Lower lobe of right lung (tissue), 2 donors: ENCODE results near the gene NEIL1. TPM values are rescaled to one million over a fixed set of nuclear protein-coding genes. Genes with fewer than 3 reads are reported as not detected.
"Not testable (repeated sequence)": the region's sequence is repeated elsewhere in the genome, so short reads cannot be mapped to it uniquely, and the experiment has no call there.

Experiments used
- ATAC-seq, 2 donors: fragments of 200-7000 bp; cut with Tn5 transposase; one replicate each; pipeline ENCODE4 v1.9.1; 2020 to 2022; ENCODE audit warnings: mild to moderate bottlenecking in 2 of 2, moderate library complexity in 2 of 2
- DNase-seq: peaks from one replicate; pipeline ENCODE4 v3.0.0-alpha.2; 2020
- H3K27ac ChIP-seq: fragments of 200-600 bp; one replicate; pipeline ENCODE4 v1.8.0; 2022
- H3K27me3 ChIP-seq: fragments of 200-600 bp; one replicate; pipeline ENCODE4 v1.8.0; 2022; ENCODE audit warnings: low read depth
- H3K36me3 ChIP-seq: fragments of 200-600 bp; one replicate; pipeline ENCODE4 v1.8.0; 2022; ENCODE audit warnings: mild to moderate bottlenecking
- H3K4me1 ChIP-seq: fragments of 200-600 bp; one replicate; pipeline ENCODE4 v1.8.0; 2022
- H3K4me3 ChIP-seq: fragments of 200-600 bp; one replicate; pipeline ENCODE4 v1.8.0; 2022; ENCODE audit warnings: mild to moderate bottlenecking
- H3K9me3 ChIP-seq: fragments of 200-600 bp; one replicate; pipeline ENCODE4 v1.8.0; 2022
- intact Hi-C: fragments of 100-400 bp; cut with DNase I; formaldehyde crosslinking; loops from one replicate; pipeline ENCODE4 v1.11.0; 2022
- total RNA-seq: library from RNA; stranded (reverse); fragmentation: NEBNext Ultra II Directional; extraction: Animal tissue kit (Norgen Biotek cat#: 25700); gene quantifications from one replicate; pipeline ENCODE4 v1.2.1, GENCODE V29; 2021
- TF ChIP-seq, protein P1 (sequence below): fragments of 200-600 bp; IDR thresholded peaks from one replicate; pipeline ENCODE4 v1.8.0; 2022; ENCODE audit warnings: antibody characterized with exemption, mild to moderate bottlenecking
- donor health status: DM: no; HTN: yes; CAD: no; lungs with severe emphysema.

NEIL1 gene
- total RNA-seq, 1 donor from 2014 or later: 43.7 TPM

DNA sequence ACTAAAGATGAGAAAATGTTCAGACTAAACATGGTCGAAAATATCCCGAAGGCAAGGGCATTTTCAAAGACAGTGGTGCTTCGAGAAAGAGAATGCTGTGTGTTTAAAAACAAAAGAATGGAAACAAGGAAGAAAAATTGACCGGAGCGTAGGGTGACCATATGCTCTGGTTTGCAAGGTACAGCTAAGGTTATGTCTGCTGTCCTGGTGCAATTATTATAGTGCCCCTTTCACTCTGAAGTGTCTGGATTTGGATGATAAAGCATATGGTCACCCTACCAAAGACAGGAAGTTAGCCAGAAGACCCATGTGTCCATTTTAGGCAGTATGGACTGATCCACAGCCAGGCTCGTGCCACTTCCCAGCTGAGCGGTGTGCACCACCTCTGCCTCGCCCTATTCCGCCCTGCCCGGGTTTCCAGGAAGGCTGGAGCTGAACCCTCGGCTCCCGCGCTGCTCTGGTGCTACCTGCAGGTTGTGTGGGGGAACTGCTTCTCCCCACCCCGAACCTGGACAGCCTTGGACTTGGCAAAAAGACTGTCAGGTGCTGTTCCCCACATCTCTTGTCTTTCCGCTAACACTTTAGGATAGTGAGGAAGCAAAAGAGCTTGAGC is 39.0 kb upstream of the NEIL1 start:
- DNase-seq: no peak
- Histone ChIP-seq H3K27ac (no peak overlapping the region), H3K4me3 (no peak overlapping the region), H3K9me3 (no peaks in the 10 kb centered on the region), H3K27me3 (peaks cover 10% of the 10 kb centered on the region), H3K36me3 (no peaks in the 10 kb centered on the region), H3K4me1 (no peaks in the 10 kb centered on the region)
- peak; percentile 63 to 77 for ATAC-seq
- TF ChIP-seq, protein P1, sequence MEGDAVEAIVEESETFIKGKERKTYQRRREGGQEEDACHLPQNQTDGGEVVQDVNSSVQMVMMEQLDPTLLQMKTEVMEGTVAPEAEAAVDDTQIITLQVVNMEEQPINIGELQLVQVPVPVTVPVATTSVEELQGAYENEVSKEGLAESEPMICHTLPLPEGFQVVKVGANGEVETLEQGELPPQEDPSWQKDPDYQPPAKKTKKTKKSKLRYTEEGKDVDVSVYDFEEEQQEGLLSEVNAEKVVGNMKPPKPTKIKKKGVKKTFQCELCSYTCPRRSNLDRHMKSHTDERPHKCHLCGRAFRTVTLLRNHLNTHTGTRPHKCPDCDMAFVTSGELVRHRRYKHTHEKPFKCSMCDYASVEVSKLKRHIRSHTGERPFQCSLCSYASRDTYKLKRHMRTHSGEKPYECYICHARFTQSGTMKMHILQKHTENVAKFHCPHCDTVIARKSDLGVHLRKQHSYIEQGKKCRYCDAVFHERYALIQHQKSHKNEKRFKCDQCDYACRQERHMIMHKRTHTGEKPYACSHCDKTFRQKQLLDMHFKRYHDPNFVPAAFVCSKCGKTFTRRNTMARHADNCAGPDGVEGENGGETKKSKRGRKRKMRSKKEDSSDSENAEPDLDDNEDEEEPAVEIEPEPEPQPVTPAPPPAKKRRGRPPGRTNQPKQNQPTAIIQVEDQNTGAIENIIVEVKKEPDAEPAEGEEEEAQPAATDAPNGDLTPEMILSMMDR: peak; percentile 36
- intact Hi-C loops: no loop called here

DNA sequence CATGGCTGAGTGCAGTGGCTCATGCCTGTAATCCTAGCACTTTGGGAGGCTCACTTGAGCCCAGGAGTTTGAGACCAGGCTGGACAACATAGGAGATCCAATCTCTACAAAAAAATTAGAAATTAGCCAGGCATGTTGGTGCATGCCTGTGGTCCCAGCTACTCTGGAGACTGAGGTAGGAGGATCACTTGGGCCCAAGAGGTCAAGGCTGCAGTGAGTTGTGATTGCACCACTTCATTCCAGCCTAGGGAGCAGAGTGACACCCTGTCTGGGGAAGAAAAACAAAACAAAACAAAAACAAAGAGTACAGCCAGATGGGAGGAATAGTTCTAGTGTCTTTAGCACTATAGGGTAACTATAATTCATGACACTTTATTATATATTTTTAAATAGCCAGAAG is 37.1 kb upstream of the NEIL1 start:
- intact Hi-C loops: no loop called here
- TF ChIP-seq, protein P1: no peak

DNA sequence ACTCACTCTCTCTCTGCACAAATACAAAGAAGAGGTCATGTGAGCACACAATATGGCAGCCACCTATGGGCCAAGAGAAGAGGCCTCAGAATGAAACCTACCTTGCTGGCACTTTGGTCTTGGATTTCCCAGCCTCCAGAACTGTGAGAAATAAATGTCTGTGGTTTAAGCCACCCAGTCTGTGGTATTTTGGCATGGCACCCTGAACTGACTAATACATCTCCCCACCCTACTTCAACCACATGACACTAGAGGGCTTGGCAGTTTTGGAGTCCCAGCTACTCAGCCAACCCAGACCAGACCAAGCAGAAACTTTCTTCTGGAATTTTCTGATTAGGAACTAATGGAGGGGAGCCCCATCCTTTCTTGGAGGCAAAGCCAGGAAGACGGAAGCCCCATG is 34.3 kb upstream of the NEIL1 start:
- H3K27me3 ChIP-seq, H3K36me3 ChIP-seq, DNase-seq, intact Hi-C loops, ATAC-seq, H3K9me3 ChIP-seq, H3K4me3 ChIP-seq, H3K27ac ChIP-seq, H3K4me1 ChIP-seq: not testable (repeated sequence)

More for the DNA sequence above, 37.1 kb upstream of the NEIL1 start:
- Histone ChIP-seq H3K36me3 (no peaks in the 10 kb centered on the region), H3K4me3 (no peak overlapping the region), H3K27me3 (peaks cover 10% of the 10 kb centered on the region), H3K9me3 (no peaks in the 10 kb centered on the region), H3K27ac (no peak overlapping the region), H3K4me1 (no peaks in the 10 kb centered on the region)
- ATAC-seq (no peak), DNase-seq (no peak)

DNA sequence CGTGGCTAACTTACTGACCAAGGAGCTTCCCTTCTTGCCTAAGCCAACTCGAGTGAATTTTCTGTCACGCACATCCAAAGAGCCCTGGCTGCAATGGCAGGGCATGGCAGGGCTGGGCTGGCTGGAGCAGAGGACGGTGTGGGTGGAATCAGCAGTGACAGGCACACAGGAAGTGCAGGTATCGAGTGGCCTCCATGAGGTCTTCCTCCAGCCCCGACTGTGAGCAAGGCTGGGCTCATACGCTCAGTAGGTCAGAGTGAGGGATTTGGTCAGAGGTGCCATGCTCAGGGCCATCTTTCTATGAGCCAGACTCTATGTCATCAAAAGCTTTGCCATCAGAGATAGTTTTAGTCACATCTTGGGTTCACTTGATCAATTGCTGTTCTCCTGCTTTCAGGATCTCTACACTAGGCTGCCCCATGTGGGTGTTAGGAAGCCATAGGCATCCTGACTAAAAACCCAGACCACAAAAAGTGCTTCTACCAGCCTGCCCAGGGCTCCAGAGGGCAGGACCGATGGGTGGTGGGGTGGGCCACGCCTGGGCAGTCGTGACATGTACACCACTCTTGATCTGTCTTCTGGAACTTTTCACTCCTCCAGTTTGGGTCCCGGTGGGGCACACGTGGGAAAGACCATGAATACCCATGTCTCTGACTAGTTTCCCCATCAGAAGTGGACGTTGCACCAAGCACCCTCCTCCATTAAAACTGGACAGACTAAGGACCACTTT is 33.6 kb upstream of the NEIL1 start:
- ATAC-seq (no peak), DNase-seq (no peak)
- intact Hi-C loops: no loop called here

DNA sequence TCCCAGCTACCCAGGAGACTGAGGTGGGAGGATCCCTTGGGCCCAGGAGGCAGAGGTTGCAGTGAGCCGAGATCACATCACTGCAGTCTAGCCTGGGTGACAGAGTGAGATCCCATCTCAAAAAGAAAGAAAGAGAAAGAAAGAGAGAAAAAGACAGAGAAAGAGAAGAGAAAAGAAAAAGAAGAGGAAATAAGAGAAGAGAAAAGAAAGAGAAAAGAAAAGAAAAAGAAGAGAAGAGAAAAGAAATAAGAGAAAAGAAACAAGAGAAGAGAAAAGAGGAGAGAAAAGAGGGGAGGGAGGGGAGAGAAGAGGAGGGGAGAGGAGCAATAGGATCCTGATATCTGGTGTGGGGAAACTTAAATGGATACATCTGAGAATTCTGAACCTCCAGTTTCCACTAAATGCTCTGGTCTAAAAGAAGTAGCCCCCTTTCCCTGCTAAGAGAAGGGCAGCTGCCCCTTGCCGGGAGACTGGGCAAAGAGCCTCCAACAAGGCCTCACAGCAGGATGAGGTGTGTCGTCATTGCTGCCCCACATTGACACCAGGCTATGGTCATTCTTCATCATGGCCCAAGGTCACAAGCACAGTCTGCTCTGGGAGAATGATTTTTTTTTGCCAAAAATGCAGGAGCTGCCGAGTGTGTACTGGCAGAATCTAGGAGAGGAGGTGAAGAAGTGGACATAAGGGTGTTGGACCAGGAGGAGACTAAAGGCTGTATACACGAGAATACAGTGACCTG is 32.1 kb upstream of the NEIL1 start:
- no peak overlapping the region for H3K4me3 ChIP-seq
- no peak for ATAC-seq
- no peaks in the 10 kb centered on the region for H3K4me1 ChIP-seq
- DNase-seq: no peak
- no peaks in the 10 kb centered on the region for H3K9me3 ChIP-seq
- H3K27me3 ChIP-seq: no peaks in the 10 kb centered on the region
- intact Hi-C loops: no loop called here
- TF ChIP-seq, protein P1: no peak
- no peaks in the 10 kb centered on the region for H3K36me3 ChIP-seq
- no peak overlapping the region for H3K27ac ChIP-seq

More for the DNA sequence above, 33.6 kb upstream of the NEIL1 start:
- H3K27ac ChIP-seq: no peak overlapping the region
- H3K4me3 ChIP-seq: no peak overlapping the region
- TF ChIP-seq, protein P1: no peak
- no peaks in the 10 kb centered on the region for H3K9me3 ChIP-seq
- H3K4me1 ChIP-seq: no peaks in the 10 kb centered on the region
- no peaks in the 10 kb centered on the region for H3K27me3 ChIP-seq
- no peaks in the 10 kb centered on the region for H3K36me3 ChIP-seq

DNA sequence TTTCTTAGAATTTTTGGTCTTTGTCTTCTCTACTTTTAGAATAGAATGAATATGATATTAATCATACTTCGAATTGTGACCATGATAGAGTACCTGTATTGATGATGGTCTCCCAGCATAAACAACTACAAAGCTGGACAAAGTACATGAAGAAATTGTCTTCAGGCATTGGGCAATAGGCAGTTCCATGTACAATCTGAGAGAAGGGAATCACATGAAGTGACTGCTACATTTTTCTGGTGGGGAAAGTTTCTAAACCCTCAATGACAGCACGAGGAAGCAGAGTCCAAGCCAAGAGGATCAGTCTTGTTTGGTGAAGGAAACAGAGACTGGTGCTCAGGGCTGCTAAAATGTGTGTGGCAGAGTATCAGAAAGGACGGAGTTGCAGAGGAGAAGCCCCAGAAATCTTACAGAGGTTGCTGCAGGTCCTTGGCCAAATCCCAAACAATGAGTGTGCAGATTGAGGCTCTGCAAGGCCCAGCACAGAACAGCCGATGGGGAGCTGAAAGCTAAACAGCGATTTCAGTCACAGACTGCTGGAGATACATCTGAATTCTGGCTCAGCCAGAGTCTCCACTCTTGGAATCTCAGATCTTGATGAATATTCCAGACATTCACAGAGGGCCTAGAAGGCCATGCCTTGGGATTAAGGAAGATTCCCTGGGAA is 27.5 kb upstream of the NEIL1 start:
- H3K9me3 ChIP-seq, ATAC-seq, H3K27me3 ChIP-seq, H3K27ac ChIP-seq, intact Hi-C loops, H3K4me3 ChIP-seq, H3K4me1 ChIP-seq, DNase-seq, H3K36me3 ChIP-seq: not testable (repeated sequence)
